ENCODE data around the gene ARHGDIB.

DNA sequence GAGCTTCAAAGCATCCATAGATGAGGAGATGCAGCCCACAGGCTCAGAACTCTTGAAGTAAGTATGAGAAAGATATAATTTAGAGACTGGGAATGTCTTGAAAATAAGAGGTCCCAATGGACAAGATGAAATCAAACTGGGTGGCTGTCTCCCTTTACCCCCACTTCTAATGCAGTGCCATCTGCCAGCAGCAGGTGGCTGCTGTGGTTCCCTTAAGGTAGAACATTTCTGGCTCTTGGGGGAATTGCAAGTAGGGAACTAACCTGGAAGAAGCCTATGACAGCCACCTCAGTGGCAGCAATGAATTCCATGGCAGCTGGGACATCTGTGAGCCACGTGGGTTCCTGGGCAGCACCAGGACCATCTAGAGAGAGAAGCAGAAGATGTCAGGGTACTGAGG, 23.7 kb downstream of the ARHGDIB start:
- TF ChIP-seq, protein P1, sequence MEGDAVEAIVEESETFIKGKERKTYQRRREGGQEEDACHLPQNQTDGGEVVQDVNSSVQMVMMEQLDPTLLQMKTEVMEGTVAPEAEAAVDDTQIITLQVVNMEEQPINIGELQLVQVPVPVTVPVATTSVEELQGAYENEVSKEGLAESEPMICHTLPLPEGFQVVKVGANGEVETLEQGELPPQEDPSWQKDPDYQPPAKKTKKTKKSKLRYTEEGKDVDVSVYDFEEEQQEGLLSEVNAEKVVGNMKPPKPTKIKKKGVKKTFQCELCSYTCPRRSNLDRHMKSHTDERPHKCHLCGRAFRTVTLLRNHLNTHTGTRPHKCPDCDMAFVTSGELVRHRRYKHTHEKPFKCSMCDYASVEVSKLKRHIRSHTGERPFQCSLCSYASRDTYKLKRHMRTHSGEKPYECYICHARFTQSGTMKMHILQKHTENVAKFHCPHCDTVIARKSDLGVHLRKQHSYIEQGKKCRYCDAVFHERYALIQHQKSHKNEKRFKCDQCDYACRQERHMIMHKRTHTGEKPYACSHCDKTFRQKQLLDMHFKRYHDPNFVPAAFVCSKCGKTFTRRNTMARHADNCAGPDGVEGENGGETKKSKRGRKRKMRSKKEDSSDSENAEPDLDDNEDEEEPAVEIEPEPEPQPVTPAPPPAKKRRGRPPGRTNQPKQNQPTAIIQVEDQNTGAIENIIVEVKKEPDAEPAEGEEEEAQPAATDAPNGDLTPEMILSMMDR (IDR thresholded peaks at IDR 0.05 in 4 of 5, conservative IDR thresholded peaks at IDR 0.05 in 1 of 5), result no peak
- no peak for TF ChIP-seq POLR2A (IDR thresholded peaks at IDR 0.05)

Measured in gastrocnemius medialis (tissue), 4 donors.